Progenitor cell of endocrine pancreas (in vitro differentiated cells): ENCODE data around the gene AKAP8. TPM values are rescaled to one million over a fixed set of nuclear protein-coding genes. Genes with fewer than 3 reads are reported as not detected.

ENCODE experiments used
- DNase-seq: peaks from one replicate; pipeline ENCODE4 v3.0.0; 2021; ENCODE audit warnings: low spot score; ENCODE audit not compliant: unreplicated experiment
- H3K27ac Mint-ChIP-seq: 2 replicates; pipeline ENCODE4 v1.8.0; 2021; ENCODE audit warnings: mild to moderate bottlenecking, moderate library complexity, mixed read lengths
- H3K27me3 Mint-ChIP-seq: 2 replicates; pipeline ENCODE4 v1.8.0; 2021; ENCODE audit warnings: mixed read lengths
- H3K36me3 Mint-ChIP-seq: 2 replicates; pipeline ENCODE4 v1.8.0; 2022; ENCODE audit warnings: mixed read lengths; ENCODE audit not compliant: insufficient read depth
- H3K4me1 Mint-ChIP-seq: 2 replicates; pipeline ENCODE4 v1.8.0; 2021; ENCODE audit warnings: low read depth, mixed read lengths
- H3K4me3 Mint-ChIP-seq: 2 replicates; pipeline ENCODE4 v1.8.0; 2021; ENCODE audit warnings: low read depth, mild to moderate bottlenecking, moderate library complexity, mixed read lengths
- H3K9me3 Mint-ChIP-seq: 2 replicates; pipeline ENCODE4 v1.8.0; 2021; ENCODE audit warnings: low read depth, mixed read lengths
- CTCF ChIP-seq: fragments of 200-600 bp; sonication (generic); IDR thresholded peaks from one replicate; pipeline ENCODE4 v1.5.0; 2021; ENCODE audit warnings: antibody characterized with exemption, mild to moderate bottlenecking; ENCODE audit not compliant: unreplicated experiment
- total RNA-seq: library from RNA; stranded (reverse); gene quantifications from 2 replicates; pipeline ENCODE4 v1.2.1, GENCODE V29; 2021

AKAP8 gene
- total RNA-seq, 1 donor from 2014 or later: 44.0 TPM

GRCh38 chr19:15378534-15379082, 979 bp downstream of the AKAP8 start:
- peak overlapping the region; percentile 96 for H3K27ac Mint-ChIP-seq
- peaks cover 3% of the 10 kb centered on the region for H3K36me3 Mint-ChIP-seq
- no peak for TF ChIP-seq CTCF
- no peaks in the 10 kb centered on the region for H3K9me3 Mint-ChIP-seq
- peak overlapping the region; percentile 98 for H3K4me3 Mint-ChIP-seq
- H3K27me3 Mint-ChIP-seq: no peaks in the 10 kb centered on the region
- DNase-seq: no peak
- H3K4me1 Mint-ChIP-seq: peaks cover 27% of the 10 kb centered on the region

DNA sequence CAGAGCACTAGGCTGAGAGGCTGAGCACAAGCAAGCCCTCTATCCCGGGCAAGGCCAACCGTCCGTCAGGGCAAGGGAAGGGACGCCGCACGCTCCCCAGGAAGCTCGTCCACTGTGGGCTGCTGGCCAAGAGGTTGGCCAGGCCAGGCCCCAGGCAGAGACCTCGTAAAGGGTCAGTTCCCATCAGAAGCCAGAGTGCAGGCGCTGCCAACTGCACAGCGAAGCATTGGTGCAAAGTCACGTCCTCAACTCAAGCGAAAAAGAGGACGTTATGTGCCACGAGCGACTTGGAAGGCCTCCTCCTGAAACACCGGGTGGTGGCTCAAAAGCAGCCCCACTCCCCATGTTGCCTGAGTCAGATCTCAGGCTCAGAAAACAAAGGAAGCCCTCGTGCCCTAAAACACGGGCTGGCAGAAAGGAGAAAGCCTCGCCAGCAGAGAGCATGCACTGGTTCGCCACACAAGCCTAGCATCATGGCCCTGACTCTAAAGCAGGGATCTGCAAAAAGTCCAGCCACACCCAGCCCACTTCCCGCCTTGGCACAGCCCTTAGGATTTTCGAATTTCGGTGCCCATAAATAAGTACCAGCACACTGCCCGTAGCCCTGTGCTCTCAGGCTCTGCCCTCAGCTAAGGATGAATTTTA, 4.7 kb downstream of the AKAP8 start:
- peaks cover 16% of the 10 kb centered on the region for H3K4me1 Mint-ChIP-seq
- peak overlapping the region; percentile 24 for H3K27ac Mint-ChIP-seq

GRCh38 chr19:15374105-15374651, 5.4 kb downstream of the AKAP8 start:
- Mint-ChIP-seq H3K36me3 (peaks cover 1% of the 10 kb centered on the region), H3K27ac (peak overlapping the region; percentile 62), H3K9me3 (no peaks in the 10 kb centered on the region), H3K4me1 (peaks cover 16% of the 10 kb centered on the region), H3K4me3 (no peak overlapping the region), H3K27me3 (no peaks in the 10 kb centered on the region)
- no peak for TF ChIP-seq CTCF
- no peak for DNase-seq

More for the DNA sequence above, 4.7 kb downstream of the AKAP8 start:
- Mint-ChIP-seq H3K27me3 (no peaks in the 10 kb centered on the region), H3K4me3 (no peak overlapping the region), H3K36me3 (peaks cover 1% of the 10 kb centered on the region), H3K9me3 (no peaks in the 10 kb centered on the region)
- DNase-seq: no peak
- no peak for TF ChIP-seq CTCF

GRCh38 chr19:15373644-15374043, 5.9 kb downstream of the AKAP8 start:
- H3K4me3 Mint-ChIP-seq: no peak overlapping the region
- H3K9me3 Mint-ChIP-seq: no peaks in the 10 kb centered on the region
- no peak for DNase-seq
- no peak for TF ChIP-seq CTCF
- peaks cover 2% of the 10 kb centered on the region for H3K36me3 Mint-ChIP-seq
- peaks cover 16% of the 10 kb centered on the region for H3K4me1 Mint-ChIP-seq
- H3K27me3 Mint-ChIP-seq: no peaks in the 10 kb centered on the region
- no peak overlapping the region for H3K27ac Mint-ChIP-seq

GRCh38 chr19:15372891-15373301, 6.7 kb downstream of the AKAP8 start:
- DNase-seq: no peak
- H3K36me3 Mint-ChIP-seq: peaks cover 5% of the 10 kb centered on the region
- H3K4me3 Mint-ChIP-seq: no peak overlapping the region
- H3K9me3 Mint-ChIP-seq: no peaks in the 10 kb centered on the region
- no peak for TF ChIP-seq CTCF
- no peaks in the 10 kb centered on the region for H3K27me3 Mint-ChIP-seq
- H3K27ac Mint-ChIP-seq: no peak overlapping the region
- peaks cover 10% of the 10 kb centered on the region for H3K4me1 Mint-ChIP-seq
